CD4-positive, alpha-beta T cell treated with Interleukin-6 at 100 ng/mL for 8 hours (primary cell): ENCODE measurements around the gene ACIN1.

Experiments
- DNase-seq: peaks from one replicate; pipeline ENCODE4 v3.0.0-alpha.2; 2020; ENCODE audit warnings: mixed read lengths, low spot score

The ACIN1 gene

GRCh38 chr14:23013054-23013748 lies 81.7 kb downstream of the ACIN1 start:
- DNase-seq, result no peak

DNA sequence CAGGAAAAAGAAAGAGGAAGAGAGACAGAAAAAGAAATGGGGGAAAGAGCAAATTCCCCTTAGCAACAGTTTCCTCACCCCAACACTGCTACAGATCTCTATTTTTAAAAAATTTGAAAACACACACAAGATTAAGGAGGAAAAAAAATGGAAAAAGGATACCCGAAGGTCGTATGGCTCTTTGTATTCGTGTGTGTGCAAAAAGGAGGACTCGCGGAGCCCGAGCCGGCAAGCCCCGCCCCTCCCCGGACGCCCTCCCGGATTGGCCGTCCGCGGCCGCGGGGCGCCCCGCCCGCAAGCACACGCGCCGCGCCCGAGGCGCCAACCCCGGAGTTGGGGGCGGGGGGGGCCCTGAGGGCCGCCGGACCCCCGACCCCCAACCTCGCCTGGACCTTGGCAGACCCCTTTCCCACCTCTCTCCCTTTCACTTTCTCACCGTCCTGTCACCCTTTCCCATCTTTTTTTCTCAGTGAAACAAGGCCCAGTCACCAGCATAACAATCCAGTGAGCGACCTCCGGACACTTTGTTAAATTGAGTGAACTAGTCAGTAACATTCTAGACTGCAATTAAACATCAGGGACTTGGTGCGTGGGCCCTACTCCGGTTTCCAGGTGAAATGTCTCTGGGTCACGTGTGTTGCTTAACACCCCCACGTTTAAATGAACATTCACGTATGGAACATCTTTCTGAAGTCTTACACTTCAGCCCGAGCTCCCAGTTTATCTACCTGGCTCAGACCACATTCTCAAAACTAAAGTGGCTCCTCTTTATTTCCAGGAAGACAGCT lies 84.8 kb downstream of the ACIN1 start, which contains the start of gene C14orf93:
Gene C14orf93, minus strand, starts transcription at position 205 of the 788 bp plus-strand sequence. CDS start 11,120 bp downstream, outside the sequence.
- DNase-seq, result peak; percentile 75

- no peak for DNase-seq
Measured at GRCh38 chr14:23009483-23009938, 85.4 kb downstream of the ACIN1 start.

DNA sequence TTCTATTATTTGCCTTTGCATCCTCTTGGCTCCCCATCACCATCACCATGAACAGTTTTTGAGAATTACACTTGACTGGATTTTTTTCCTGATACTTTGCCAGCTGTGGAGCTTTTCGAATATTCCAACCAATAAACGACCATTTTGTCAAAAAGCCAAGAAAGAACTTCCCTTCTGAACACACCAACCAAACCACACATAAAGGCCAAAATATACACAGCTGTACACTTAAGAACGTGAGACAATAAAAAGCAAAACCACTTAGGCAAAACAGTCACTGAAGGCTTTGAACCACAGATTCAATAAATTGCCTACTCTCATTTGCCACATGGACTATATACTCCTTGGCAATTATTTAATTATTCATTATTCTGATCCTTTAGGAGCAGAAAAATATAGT lies 86.1 kb downstream of the ACIN1 start:
- DNase-seq, result no peak
